ENCODE results near the gene IPPK. TPM values are rescaled to one million over a fixed set of nuclear protein-coding genes. Genes with fewer than 3 reads are reported as not detected.

IPPK gene
- polyA plus RNA-seq, 1 experiment = 16.2 TPM

- CTCF ChIA-PET = interaction anchor here (0.7 kb wide), 1 partner anchor 9 kb away, joined by 3 read pairs; no protein-coding TSS in a partner anchor
- no peak for TF ChIP-seq CTCF (IDR thresholded peaks at IDR 0.05; ENCODE audit: insufficient read depth, low read depth, low read length)
- Histone ChIP-seq H3K4me3 (ENCODE audit: low read depth, low read length) (no peak overlapping the region), H3K36me3 (ENCODE audit: control insufficient read depth, insufficient read depth, low read length) (peaks cover 17% of the 10 kb centered on the region), H3K27me3 (ENCODE audit: control insufficient read depth, insufficient read depth, low read length) (no peaks in the 10 kb centered on the region)
- DNase-seq (ENCODE audit: low read depth) = no peak
- POLR2A ChIA-PET = no interaction called here
Observed at GRCh38 chr9:92657296-92658094, 12.4 kb downstream of the IPPK start.

- DNase-seq (ENCODE audit: low read depth) = no peak
- no peak for TF ChIP-seq CTCF (IDR thresholded peaks at IDR 0.05; ENCODE audit: insufficient read depth, low read depth, low read length)
- H3K27me3 ChIP-seq (ENCODE audit: control insufficient read depth, insufficient read depth, low read length) = no peaks in the 10 kb centered on the region
- ChIA-PET POLR2A (no interaction called here), CTCF (no interaction called here)
- no peak overlapping the region for H3K4me3 ChIP-seq (ENCODE audit: low read depth, low read length)
- peaks cover 17% of the 10 kb centered on the region for H3K36me3 ChIP-seq (ENCODE audit: control insufficient read depth, insufficient read depth, low read length)
Observed at GRCh38 chr9:92656537-92656925, 13.4 kb downstream of the IPPK start.

- Histone ChIP-seq H3K27me3 (ENCODE audit: control insufficient read depth, insufficient read depth, low read length) (no peaks in the 10 kb centered on the region), H3K4me3 (ENCODE audit: low read depth, low read length) (no peak overlapping the region), H3K36me3 (ENCODE audit: control insufficient read depth, insufficient read depth, low read length) (peaks cover 19% of the 10 kb centered on the region)
- no peak for DNase-seq (ENCODE audit: low read depth)
- CTCF ChIA-PET = no interaction called here
- no peak for TF ChIP-seq CTCF (IDR thresholded peaks at IDR 0.05; ENCODE audit: insufficient read depth, low read depth, low read length)
- POLR2A ChIA-PET = no interaction called here
Observed at GRCh38 chr9:92655896-92656536, 13.9 kb downstream of the IPPK start.

GRCh38 chr9:92655366-92655765 lies 14.6 kb downstream of the IPPK start:
- peaks cover 19% of the 10 kb centered on the region for H3K36me3 ChIP-seq (ENCODE audit: control insufficient read depth, insufficient read depth, low read length)
- TF ChIP-seq CTCF (IDR thresholded peaks at IDR 0.05; ENCODE audit: insufficient read depth, low read depth, low read length) = no peak

GRCh38 chr9:92654481-92655301 lies 15.2 kb downstream of the IPPK start:
- no peak for DNase-seq (ENCODE audit: low read depth)
- Histone ChIP-seq H3K27me3 (ENCODE audit: control insufficient read depth, insufficient read depth, low read length) (no peaks in the 10 kb centered on the region), H3K36me3 (ENCODE audit: control insufficient read depth, insufficient read depth, low read length) (peaks cover 18% of the 10 kb centered on the region), H3K4me3 (ENCODE audit: low read depth, low read length) (no peak overlapping the region)
- no peak for TF ChIP-seq CTCF (IDR thresholded peaks at IDR 0.05; ENCODE audit: insufficient read depth, low read depth, low read length)
- CTCF ChIA-PET = interaction anchor here (0.6 kb wide), 1 partner anchor 136 kb away, joined by 4 read pairs; no protein-coding TSS in a partner anchor
- POLR2A ChIA-PET = no interaction called here

More at GRCh38 chr9:92655366-92655765, 14.6 kb downstream of the IPPK start:
- no peak overlapping the region for H3K4me3 ChIP-seq (ENCODE audit: low read depth, low read length)
- ChIA-PET POLR2A (no interaction called here), CTCF (no interaction called here)
- no peak for DNase-seq (ENCODE audit: low read depth)
- H3K27me3 ChIP-seq (ENCODE audit: control insufficient read depth, insufficient read depth, low read length) = no peaks in the 10 kb centered on the region

Measured in BJ (cell line).